GM12875 (cell line): ENCODE data around the gene TRIP13.
"Not testable (repeated sequence)": the region's sequence is repeated elsewhere in the genome, so short reads cannot be mapped to it uniquely, and the experiment has no call there.

Experiments used
- H3K4me3 ChIP-seq: one replicate; pipeline ENCODE4 v1.5.1; 2011; ENCODE audit warnings: low read depth, low read length, control low read depth
- CTCF ChIP-seq: IDR thresholded peaks from 2 replicates; pipeline ENCODE4 v1.5.1; 2011; ENCODE audit warnings: low read depth, mild to moderate bottlenecking, control low read depth, inconsistent platforms, low read length, moderate library complexity, borderline replicate concordance; ENCODE audit not compliant: insufficient read depth

TRIP13 gene

DNA sequence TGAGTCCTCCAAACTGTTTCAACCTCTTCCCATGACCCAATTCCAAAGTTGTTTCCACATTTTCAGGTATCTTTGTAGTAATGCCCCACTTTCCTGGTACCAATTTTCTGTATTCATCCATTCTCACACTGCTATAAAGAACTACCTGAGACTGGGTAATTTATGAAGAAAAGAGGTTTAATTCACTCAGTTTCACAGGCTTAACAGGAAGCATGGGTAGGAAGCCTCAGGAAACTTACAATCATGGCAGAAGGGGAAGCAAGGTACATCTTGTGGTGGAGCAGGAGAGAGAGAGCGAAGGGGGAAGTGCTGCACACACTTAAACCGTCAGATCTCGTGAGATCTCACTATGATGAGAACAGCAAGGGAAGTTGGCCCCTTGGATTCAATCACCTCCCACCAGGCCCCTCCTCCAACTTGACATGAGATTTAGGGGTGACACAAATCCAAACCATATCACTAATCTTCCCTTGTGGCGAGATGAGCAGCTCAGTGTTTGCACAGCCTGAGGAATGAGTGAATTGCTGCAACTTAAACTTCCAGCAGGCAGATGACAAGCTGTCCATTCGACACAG, 42.9 kb downstream of the TRIP13 start:
- TF ChIP-seq CTCF: no peak

GRCh38 chr5:936149-937144, 43.8 kb downstream of the TRIP13 start:
- no peak overlapping the region for H3K4me3 ChIP-seq
- no peak for TF ChIP-seq CTCF

More for the DNA sequence above, 42.9 kb downstream of the TRIP13 start:
- no peak overlapping the region for H3K4me3 ChIP-seq

DNA sequence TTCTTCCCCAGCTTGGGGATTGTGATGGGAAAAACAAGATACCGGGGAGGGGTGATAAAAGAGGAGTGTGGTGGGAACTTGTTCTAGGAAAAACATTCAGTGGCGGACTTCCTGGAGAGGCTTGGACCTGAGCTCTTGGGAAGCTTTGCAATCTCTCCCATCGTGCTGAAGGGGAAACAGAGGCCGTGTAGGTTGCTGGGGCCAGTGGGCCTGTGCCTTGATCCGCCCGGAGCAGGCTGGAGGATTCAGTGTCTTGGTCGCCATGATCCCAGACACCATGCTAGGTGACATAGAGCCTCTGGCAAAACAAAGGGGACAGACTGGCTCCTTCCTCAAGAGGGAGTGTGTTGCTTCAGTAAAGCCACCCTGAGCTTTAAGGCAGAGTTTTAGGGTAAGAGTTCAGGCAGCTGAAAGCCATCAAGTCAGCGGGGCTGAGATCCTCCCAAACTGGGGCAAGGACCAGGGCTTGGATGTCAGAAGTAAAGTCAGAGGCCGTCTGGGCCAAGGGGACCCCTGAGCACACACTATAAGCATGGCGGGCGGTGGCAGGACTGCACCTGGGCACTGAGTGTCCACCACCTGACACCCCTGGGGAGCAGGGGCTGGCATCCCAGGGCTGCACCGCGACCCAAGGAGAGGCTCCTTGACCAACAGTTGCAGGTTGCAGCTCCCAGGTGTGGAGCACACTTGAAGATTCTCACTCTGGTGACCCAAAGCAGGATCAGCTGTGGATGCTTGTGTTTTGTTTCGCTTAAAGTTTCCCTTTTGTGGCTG, 44.7 kb downstream of the TRIP13 start:
- no peak overlapping the region for H3K4me3 ChIP-seq

GRCh38 chr5:939368-939767, 46.7 kb downstream of the TRIP13 start:
- no peak overlapping the region for H3K4me3 ChIP-seq
- no peak for TF ChIP-seq CTCF

More for the DNA sequence above, 44.7 kb downstream of the TRIP13 start:
- TF ChIP-seq CTCF: no peak

GRCh38 chr5:940741-941140, 48.1 kb downstream of the TRIP13 start:
- H3K4me3 ChIP-seq: not testable (repeated sequence)

DNA sequence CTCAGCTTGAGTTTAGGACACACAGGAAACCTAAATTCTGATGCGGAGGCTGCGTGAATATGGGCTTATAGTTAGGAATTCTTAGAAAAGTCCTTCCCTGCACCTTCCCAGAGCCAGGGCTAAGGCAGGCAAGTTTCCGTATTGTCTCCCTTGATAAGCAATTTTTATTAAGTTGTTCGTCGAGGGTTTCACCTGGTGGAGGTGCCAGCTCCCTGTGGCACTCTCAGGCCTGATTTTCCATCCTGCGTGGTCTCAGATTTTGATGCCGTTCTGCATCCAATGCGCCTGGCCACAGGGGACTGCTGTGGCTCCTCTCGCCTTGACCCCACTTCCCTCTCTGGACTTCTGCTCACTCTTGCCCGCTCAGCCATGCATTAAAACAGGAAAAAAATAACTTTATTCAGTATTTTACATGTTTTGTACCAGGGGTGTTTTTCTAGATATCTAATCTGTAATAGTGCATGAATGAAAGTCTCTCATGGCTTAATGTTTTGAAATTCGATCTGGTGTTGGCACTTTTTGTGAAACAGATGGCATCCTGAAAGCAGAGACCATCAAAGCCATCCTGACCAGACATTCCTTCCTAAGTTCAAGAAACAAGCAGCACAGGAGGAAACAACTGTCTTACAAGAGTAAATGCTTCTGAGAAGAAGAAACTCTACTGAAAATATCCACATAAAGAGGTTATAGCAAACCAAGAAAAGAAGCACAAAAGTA, 50.7 kb downstream of the TRIP13 start:
- H3K4me3 ChIP-seq: no peak overlapping the region
- TF ChIP-seq CTCF: no peak
